ENCODE measurements around the gene ACTA2. TPM values are rescaled to one million over a fixed set of nuclear protein-coding genes. Genes with fewer than 3 reads are reported as not detected.
A peak's percentile ranks its signal among the peaks of the same experiment; 100 is the strongest.

Gene ACTA2
- total RNA-seq, 1 donor: 855 TPM

- H3K27me3 ChIP-seq (ENCODE audit: insufficient read depth, low read length): no peaks in the 10 kb centered on the region
- H3K4me1 ChIP-seq (ENCODE audit: insufficient read depth, low read length): peaks cover 19% of the 10 kb centered on the region
- H3K4me3 ChIP-seq (ENCODE audit: insufficient read depth, low read length): no peak overlapping the region
- H2AFZ ChIP-seq (ENCODE audit: low read length): no peak overlapping the region
- no peaks in the 10 kb centered on the region for H3K79me2 ChIP-seq (ENCODE audit: insufficient read depth, low read length)
- no peak for DNase-seq (ENCODE audit: insufficient read length, low spot score, missing footprints)
- peaks cover 27% of the 10 kb centered on the region for H3K36me3 ChIP-seq (ENCODE audit: insufficient read depth, low read length)
- H3K9me3 ChIP-seq (ENCODE audit: low read depth, low read length): no peaks in the 10 kb centered on the region
- H3K27ac ChIP-seq (ENCODE audit: low read depth, low read length): no peak overlapping the region
- H4K20me1 ChIP-seq (ENCODE audit: insufficient read depth, low read length): no peaks in the 10 kb centered on the region
- no peak for TF ChIP-seq CTCF (IDR thresholded peaks at IDR 0.05; ENCODE audit: extremely low read depth, low read depth, low read length)
- H3K4me2 ChIP-seq (ENCODE audit: insufficient read depth, low read length): no peak overlapping the region
Measured at GRCh38 chr10:88931548-88931947, 21.0 kb downstream of the ACTA2 start.

GRCh38 chr10:88928254-88928653 lies 24.3 kb downstream of the ACTA2 start:
- H3K4me3 ChIP-seq (ENCODE audit: insufficient read depth, low read length): no peak overlapping the region
- H3K36me3 ChIP-seq (ENCODE audit: insufficient read depth, low read length): peaks cover 3% of the 10 kb centered on the region
- no peak for DNase-seq (ENCODE audit: insufficient read length, low spot score, missing footprints)
- no peaks in the 10 kb centered on the region for H3K79me2 ChIP-seq (ENCODE audit: insufficient read depth, low read length)
- H3K9me3 ChIP-seq (ENCODE audit: low read depth, low read length): no peaks in the 10 kb centered on the region
- no peak overlapping the region for H3K27ac ChIP-seq (ENCODE audit: low read depth, low read length)
- H4K20me1 ChIP-seq (ENCODE audit: insufficient read depth, low read length): no peaks in the 10 kb centered on the region
- no peaks in the 10 kb centered on the region for H3K27me3 ChIP-seq (ENCODE audit: insufficient read depth, low read length)
- H2AFZ ChIP-seq (ENCODE audit: low read length): no peak overlapping the region
- TF ChIP-seq CTCF (IDR thresholded peaks at IDR 0.05; ENCODE audit: extremely low read depth, low read depth, low read length): no peak
- H3K4me2 ChIP-seq (ENCODE audit: insufficient read depth, low read length): no peak overlapping the region
- peaks cover 19% of the 10 kb centered on the region for H3K4me1 ChIP-seq (ENCODE audit: insufficient read depth, low read length)

GRCh38 chr10:88927416-88927690 lies 25.2 kb downstream of the ACTA2 start:
- DNase-seq (ENCODE audit: insufficient read length, low spot score, missing footprints): no peak
- no peak for TF ChIP-seq CTCF (IDR thresholded peaks at IDR 0.05; ENCODE audit: extremely low read depth, low read depth, low read length)
- Histone ChIP-seq H3K4me2 (ENCODE audit: insufficient read depth, low read length) (no peak overlapping the region), H3K9me3 (ENCODE audit: low read depth, low read length) (no peaks in the 10 kb centered on the region), H2AFZ (ENCODE audit: low read length) (no peak overlapping the region), H3K4me1 (ENCODE audit: insufficient read depth, low read length) (peaks cover 19% of the 10 kb centered on the region), H3K27ac (ENCODE audit: low read depth, low read length) (no peak overlapping the region), H3K4me3 (ENCODE audit: insufficient read depth, low read length) (no peak overlapping the region), H3K36me3 (ENCODE audit: insufficient read depth, low read length) (peaks cover 3% of the 10 kb centered on the region), H4K20me1 (ENCODE audit: insufficient read depth, low read length) (no peaks in the 10 kb centered on the region), H3K79me2 (ENCODE audit: insufficient read depth, low read length) (no peaks in the 10 kb centered on the region), H3K27me3 (ENCODE audit: insufficient read depth, low read length) (no peaks in the 10 kb centered on the region)

GRCh38 chr10:88926566-88927415 lies 25.8 kb downstream of the ACTA2 start:
- Histone ChIP-seq H3K4me3 (ENCODE audit: insufficient read depth, low read length) (no peak overlapping the region), H4K20me1 (ENCODE audit: insufficient read depth, low read length) (no peaks in the 10 kb centered on the region), H3K27ac (ENCODE audit: low read depth, low read length) (peak overlapping the region; percentile 36), H3K27me3 (ENCODE audit: insufficient read depth, low read length) (no peaks in the 10 kb centered on the region), H3K4me2 (ENCODE audit: insufficient read depth, low read length) (peak overlapping the region; percentile 15), H3K9me3 (ENCODE audit: low read depth, low read length) (no peaks in the 10 kb centered on the region), H3K36me3 (ENCODE audit: insufficient read depth, low read length) (peaks cover 3% of the 10 kb centered on the region), H2AFZ (ENCODE audit: low read length) (no peak overlapping the region), H3K79me2 (ENCODE audit: insufficient read depth, low read length) (no peaks in the 10 kb centered on the region), H3K4me1 (ENCODE audit: insufficient read depth, low read length) (peaks cover 19% of the 10 kb centered on the region)
- DNase-seq (ENCODE audit: insufficient read length, low spot score, missing footprints): no peak
- no peak for TF ChIP-seq CTCF (IDR thresholded peaks at IDR 0.05; ENCODE audit: extremely low read depth, low read depth, low read length)
